ENCODE data around the gene PHC2.

The PHC2 gene

DNA sequence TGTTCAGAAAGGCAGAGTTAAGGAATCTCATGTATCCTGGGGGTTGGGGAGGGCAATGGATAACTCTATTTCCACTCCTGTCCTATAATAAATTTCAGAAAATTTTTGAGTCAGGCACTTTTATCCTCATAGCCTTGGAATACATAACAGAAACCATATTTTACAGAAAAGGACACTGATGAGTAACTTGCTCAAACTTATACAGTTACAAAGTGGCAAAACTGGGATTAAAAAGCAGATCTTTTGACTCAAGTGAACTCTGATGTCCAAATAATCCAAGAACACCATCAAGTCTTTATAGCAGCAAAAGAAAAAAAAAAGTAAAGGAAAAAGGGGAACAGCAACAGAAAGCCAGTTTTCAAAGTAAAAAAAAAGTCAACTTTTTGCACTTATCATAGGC lies 36.9 kb downstream of the PHC2 start:
- H3K27ac ChIP-seq: no peak overlapping the region
- DNase-seq (ENCODE audit: low read depth, low spot score): no peak

- no peak for DNase-seq (ENCODE audit: low read depth, low spot score)
- H3K27ac ChIP-seq: no peak overlapping the region
These were observed 37.4 kb downstream of the PHC2 start for GRCh38 chr1:33393524-33393923.

DNA sequence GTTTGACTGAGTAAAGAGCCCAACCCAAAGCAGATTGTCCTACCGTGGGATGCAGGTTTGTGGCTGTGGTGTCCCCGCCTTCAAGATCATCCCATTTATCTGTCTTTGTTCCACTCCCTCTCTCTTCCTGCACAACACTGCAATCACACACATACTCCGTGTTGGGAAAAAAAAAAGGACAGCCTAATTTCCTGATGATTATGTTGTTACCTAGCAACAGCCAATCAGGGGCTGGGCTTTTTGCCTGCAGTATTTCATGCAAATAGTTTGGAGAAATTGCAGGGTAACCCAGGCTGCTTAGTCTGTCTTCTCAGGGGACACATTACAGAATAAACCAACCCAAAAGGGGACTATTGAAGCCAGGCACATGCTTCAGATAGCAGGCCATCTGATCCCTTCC lies 38.3 kb downstream of the PHC2 start:
- H3K27ac ChIP-seq: no peak overlapping the region
- no peak for DNase-seq (ENCODE audit: low read depth, low spot score)

- no peak overlapping the region for H3K27ac ChIP-seq
- no peak for DNase-seq (ENCODE audit: low read depth, low spot score)
These were observed 38.7 kb downstream of the PHC2 start for GRCh38 chr1:33392206-33392605.

DNA sequence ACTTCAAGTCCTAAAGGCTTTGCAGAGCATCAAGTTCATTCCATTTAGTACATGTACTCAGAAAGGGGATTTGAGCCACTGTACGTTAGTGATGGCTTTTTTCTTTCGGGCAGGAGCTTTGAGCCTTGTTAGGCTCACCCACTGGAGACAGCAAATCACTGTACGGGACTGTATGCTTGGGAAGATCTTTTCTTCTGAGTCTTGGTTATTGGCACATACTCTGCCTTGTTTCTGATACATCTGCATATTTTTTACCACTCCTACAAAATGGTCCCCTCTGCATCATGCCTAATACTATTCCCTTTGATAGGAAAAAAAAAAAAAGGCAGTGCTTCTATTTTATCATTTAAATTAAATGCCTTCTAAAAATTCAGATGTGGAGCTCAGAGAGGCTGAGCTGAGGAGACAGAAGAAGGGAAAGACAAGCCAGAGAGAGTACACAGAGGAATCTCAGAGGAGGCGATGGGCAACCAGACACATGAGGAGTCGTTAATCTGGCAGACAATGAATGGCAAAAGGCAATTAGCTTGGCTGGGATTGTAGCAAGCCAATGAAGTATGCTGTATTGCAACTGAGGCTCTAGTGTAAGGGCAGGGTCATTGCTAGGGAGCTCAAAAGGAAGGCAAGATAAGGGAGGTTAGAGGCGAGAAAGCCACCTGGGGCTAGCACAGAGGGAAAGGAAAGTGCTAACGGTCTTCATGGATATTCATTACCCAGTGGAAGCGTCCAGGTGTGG lies 39.4 kb downstream of the PHC2 start:
- DNase-seq (ENCODE audit: low read depth, low spot score): no peak
- H3K27ac ChIP-seq: no peak overlapping the region

DNA sequence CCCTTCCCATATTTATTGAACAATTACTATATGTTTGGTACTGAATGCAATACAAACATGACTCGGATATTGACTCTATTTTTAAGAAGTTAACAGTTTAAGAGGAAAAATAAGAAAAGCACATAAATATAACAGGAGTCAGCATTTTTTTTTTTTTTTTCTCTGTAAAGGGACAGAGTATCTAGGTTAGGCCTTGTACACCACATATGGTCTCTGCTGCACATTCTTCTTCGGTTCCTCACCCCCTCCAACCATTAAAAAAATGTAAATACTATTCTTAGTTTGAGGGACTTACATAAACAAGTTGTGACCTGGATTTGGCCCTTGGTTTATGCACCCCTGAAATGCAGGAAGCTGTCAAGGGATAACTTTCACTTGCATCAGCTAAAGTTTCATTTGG lies 40.4 kb downstream of the PHC2 start:
- DNase-seq (ENCODE audit: low read depth, low spot score): no peak
- no peak overlapping the region for H3K27ac ChIP-seq

DNA sequence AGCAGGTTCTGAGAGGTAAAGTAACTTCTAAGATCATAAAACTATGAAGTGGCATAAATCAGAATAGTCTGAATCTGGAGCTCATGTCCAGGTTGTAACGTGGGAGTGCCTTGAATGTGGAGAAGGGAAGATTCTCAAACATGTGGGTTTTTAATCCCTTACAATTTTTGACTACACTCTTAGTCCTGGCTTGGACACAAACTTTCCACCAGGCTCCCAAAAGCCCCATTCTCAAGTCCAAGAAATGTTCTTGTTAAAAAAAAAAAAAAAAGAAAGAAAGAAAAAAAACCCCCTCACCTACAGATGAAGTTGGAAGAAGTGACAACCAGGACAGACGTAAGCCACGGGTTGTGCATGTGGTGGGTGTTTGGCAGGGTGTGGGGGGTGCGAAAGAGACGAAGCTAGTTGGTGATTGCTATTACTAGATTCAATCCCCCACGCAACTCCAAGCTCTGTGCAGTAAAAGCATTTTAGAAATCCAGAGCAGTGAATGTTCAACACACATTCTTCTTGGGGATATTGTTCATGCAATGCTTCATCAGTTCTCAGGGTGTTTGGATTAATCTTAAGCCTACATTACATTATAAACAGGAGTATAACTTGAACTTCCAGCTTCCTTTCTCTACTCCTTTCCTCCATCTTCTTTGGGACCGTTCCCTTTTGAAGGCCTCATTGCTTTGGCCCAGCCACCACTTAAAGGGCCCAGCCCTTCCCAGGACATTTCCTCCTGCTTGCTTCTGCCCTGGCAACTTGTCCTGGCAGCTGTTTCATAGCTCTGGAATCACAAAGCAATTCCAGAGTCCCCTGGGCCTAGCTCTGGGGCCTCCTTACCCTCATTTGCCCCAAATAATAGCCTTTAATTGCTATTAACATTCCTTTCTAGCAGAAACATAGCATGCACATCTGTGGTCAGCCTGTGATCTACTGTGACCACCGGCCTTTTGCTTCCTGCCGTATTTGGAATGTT lies 41.8 kb downstream of the PHC2 start:
- DNase-seq (ENCODE audit: low read depth, low spot score): no peak

DNA sequence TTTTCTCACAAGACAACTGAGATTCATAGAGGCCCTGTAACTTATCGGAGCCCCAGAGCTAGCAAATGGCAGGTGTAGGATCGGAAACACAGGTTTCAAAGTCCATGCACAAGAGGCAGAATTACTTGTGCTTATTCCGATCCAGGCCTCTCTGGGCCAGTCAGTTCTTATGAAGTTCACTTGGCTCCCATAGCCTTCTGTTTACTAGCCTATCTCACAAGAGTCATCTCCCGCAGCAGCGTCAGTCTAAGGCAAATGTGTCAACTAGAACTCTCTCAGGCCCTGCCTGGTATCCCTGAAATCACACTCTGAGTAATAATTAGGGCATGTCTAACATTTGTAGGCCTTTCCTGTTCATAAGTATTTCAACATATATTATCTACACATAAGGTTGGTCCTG lies 43.3 kb downstream of the PHC2 start:
- peak; percentile 74 for DNase-seq (ENCODE audit: low read depth, low spot score)
- peak overlapping the region; percentile 72 for H3K27ac ChIP-seq

More for the DNA sequence above, 41.8 kb downstream of the PHC2 start:
- H3K27ac ChIP-seq: peak overlapping the region; percentile 72

- H3K27ac ChIP-seq: no peak overlapping the region
- no peak for DNase-seq (ENCODE audit: low read depth, low spot score)
These were observed 45.6 kb downstream of the PHC2 start for GRCh38 chr1:33385251-33385650.

DNA sequence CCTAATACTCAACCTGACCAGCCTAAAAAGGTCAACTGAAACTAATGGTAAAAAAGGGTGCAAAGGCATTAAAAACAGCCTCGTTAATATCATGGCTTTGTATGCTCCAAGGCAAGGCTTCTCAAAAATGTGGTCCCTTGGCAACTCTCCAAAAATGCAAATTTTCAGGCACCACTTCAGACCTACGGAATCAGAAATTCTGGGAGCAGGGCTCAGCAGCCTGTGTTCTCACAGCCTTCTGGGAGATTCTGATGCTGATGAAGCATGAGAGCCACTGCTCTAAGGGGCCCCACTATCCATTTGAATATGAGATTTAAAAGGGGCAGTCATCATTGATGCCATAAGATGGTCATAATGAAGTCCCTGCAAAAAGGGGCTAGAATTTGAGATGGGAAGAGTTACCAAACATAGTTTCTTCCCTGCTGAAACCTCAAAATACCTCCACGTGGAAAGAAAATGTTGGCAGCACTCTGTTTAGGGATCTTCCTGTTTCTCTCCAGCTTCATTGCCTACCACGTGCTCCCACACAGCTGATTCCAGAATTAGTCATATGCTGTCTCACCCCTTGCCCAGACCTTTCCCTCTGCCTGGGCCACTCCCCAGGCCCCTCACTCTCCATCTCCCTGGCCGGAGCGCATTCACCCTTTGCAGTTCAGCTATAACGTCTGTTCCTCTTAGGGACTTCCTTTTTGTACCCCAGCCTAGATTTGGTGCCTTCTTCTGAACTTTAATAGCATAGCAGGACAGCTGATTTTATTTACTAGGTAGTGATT lies 46.7 kb downstream of the PHC2 start:
- no peak for DNase-seq (ENCODE audit: low read depth, low spot score)

GRCh38 chr1:33383489-33383888 lies 47.4 kb downstream of the PHC2 start:
- DNase-seq (ENCODE audit: low read depth, low spot score): no peak
- H3K27ac ChIP-seq: no peak overlapping the region

More for the DNA sequence above, 46.7 kb downstream of the PHC2 start:
- no peak overlapping the region for H3K27ac ChIP-seq

DNA sequence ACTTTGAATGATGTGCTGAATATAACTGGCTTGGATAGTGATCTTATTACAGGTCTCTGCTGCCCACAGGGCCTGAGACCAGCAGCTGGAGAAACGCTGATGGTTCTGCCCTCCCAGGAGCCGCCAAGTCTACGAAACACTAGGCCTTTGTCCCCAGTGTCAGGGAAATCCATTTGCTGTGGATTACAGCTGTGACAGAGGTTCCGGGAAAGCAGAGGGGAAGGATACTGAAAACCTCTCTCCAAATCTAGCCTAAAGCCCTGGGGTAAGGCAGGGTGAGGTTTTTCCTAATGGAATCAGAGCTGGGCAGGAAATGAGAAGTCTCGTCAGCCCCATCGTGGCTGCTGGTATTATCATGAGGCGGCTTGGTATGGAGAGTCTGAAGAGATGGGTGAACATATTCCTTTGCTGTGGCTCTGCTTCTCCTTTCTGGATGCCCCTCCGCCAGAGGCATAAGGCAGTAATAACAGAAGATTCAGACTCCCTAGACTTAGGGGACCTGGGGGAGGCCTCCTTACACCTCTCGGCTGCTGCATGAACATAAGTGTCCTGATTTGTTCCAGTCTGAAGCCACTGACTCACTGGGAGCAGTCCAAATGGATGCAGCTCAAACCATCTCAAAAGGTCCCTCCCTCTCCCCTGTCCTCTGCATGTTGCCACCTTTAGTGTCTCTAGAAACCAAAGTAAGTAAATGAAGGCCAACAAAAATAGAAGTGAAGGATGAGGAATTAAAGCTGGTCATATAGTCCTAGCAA lies 48.1 kb downstream of the PHC2 start:
- no peak overlapping the region for H3K27ac ChIP-seq
- DNase-seq (ENCODE audit: low read depth, low spot score): no peak

DNA sequence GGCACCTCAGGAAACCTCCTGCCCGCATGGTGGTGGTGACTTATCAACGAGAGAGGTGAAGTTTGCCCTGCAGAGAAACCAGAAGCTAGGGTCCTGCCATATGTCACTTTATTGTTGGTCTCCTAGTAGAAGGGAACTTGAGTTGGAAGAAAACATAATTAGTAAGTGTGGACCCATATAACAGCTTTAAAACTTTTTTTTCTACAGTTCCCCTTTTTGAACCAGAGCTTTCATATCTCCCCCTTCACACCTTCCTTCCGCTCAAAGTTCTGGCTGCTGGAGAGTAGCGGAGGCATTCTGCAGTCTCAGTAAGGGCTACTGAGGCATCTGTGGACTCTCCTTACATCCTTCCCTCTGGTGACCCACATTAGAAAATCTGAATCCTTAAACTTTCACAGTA lies 48.9 kb downstream of the PHC2 start:
- H3K27ac ChIP-seq: no peak overlapping the region
- DNase-seq (ENCODE audit: low read depth, low spot score): no peak

DNA sequence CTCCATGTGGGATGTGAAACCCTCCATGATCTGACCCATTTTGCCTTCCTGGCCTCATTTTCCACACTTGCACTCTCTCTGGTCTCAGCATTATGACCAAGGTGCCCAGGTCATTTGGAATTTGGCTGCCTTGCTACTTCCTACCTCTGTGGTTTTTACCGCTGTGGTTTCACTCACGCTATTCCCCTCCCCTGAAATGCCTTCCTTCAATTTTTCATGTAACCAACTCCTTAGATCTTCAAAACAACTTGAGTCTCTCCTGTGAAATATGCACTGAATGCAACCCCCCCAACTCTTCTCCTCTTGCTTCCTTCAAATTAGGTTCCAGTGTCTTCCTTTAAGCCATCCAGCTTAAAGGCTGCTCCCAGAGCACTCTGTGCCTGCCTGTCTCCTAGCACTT lies 50.1 kb downstream of the PHC2 start:
- no peak for DNase-seq (ENCODE audit: low read depth, low spot score)
- no peak overlapping the region for H3K27ac ChIP-seq

- DNase-seq (ENCODE audit: low read depth, low spot score): no peak
- no peak overlapping the region for H3K27ac ChIP-seq
These were observed 51.1 kb downstream of the PHC2 start for GRCh38 chr1:33379631-33380354.

DNA sequence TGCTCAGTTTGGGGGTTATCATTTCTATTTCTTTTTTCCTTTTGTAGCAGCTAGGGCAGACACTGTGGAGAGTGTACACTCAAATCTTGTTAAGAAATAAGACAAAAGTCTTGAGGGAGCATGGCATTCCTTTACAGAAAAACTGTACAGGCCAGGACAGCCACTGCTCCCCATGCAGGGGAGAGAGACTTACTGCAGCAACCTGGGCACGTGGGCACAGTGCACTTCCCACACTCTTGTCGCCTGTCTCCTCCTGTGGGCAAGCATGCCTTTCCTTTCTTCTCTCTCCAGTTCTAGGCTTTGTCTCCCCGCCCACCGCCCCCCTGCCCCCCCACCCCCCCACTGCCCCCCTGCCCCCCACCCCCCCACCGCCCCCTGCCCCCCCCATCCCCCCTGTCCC lies 51.9 kb downstream of the PHC2 start:
- no peak overlapping the region for H3K27ac ChIP-seq
- no peak for DNase-seq (ENCODE audit: low read depth, low spot score)

DNA sequence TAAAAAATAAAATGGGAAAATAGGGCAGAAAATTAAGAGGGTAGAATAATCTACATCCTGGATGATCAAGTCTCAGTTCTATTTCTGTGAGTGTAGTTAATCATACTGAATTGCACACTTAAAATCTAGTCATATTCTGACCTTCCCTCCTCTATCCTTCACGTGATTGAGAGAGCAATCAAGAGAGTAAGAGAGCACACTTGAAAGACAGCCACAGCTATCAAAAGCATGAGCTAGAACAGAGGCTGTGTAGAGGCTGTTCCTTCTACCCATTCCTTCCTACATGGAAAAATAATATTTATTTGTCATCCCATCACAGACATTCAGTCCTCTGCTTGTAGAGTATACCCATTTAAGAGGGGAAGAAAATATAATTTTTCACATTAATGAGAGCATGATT lies 52.4 kb downstream of the PHC2 start:
- no peak for DNase-seq (ENCODE audit: low read depth, low spot score)
- H3K27ac ChIP-seq: no peak overlapping the region

- no peak for DNase-seq (ENCODE audit: low read depth, low spot score)
- no peak overlapping the region for H3K27ac ChIP-seq
These were observed 53.1 kb downstream of the PHC2 start for GRCh38 chr1:33377756-33378155.

DNA sequence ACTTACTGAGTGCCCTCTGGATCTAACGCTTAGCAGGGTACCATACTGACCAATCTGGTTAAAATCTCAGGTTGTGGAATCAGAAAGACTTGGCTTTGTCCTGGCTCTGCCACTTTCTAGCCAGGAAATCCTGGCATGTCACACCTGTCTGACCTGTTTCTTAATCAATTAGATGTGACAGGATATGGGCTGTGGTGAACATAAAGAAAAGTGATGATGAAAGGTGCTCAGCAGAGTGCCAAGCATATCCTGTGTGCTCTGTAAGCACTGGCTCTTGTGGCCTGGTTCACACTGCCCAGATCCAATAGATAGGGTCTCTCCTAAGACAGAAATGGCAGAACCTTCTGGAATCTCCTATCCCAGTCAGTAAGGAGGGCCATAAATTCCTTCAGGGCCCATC lies 53.9 kb downstream of the PHC2 start:
- no peak overlapping the region for H3K27ac ChIP-seq

More for the DNA sequence above, 53.9 kb downstream of the PHC2 start:
- no peak for DNase-seq (ENCODE audit: low read depth, low spot score)
